Mesothelial cell of epicardium (in vitro differentiated cells): ENCODE data around the gene ASPDH. TPM values are rescaled to one million over a fixed set of nuclear protein-coding genes. Genes with fewer than 3 reads are reported as not detected.

Experiments used
- DNase-seq, 2 experiments: peaks; one replicate each; pipeline ENCODE4 v3.0.0; 2021; ENCODE audit warnings: low spot score in 2 of 2; ENCODE audit not compliant: unreplicated experiment in 2 of 2
- H3K27ac Mint-ChIP-seq: 2 replicates; pipeline ENCODE4 v1.8.0; 2021; ENCODE audit warnings: mixed read lengths
- H3K27me3 Mint-ChIP-seq: 2 replicates; pipeline ENCODE4 v1.8.0; 2021; ENCODE audit warnings: low read depth, mixed read lengths
- H3K36me3 Mint-ChIP-seq: 2 replicates; pipeline ENCODE4 v1.8.0; 2021; ENCODE audit warnings: mixed read lengths
- H3K4me1 Mint-ChIP-seq: 2 replicates; pipeline ENCODE4 v1.8.0; 2021; ENCODE audit warnings: mixed read lengths
- H3K4me3 Mint-ChIP-seq: 2 replicates; pipeline ENCODE4 v1.8.0; 2021; ENCODE audit warnings: mild to moderate bottlenecking, moderate library complexity, mixed read lengths
- H3K9me3 Mint-ChIP-seq: 2 replicates; pipeline ENCODE4 v1.8.0; 2021; ENCODE audit warnings: mixed read lengths
- CTCF ChIP-seq: fragments of 200-600 bp; sonication (generic); IDR thresholded peaks from one replicate; pipeline ENCODE4 v1.5.0; 2021; ENCODE audit warnings: antibody characterized with exemption; ENCODE audit not compliant: unreplicated experiment
- total RNA-seq: library from RNA; stranded (reverse); gene quantifications from 3 replicates; pipeline ENCODE4 v1.2.1, GENCODE V29; 2021

Gene ASPDH
- total RNA-seq, 1 donor from 2014 or later, result not detected

GRCh38 chr19:50495020-50495531 is 18.6 kb downstream of the ASPDH start:
- no peak for DNase-seq
- Mint-ChIP-seq H3K27ac (no peak overlapping the region), H3K36me3 (peaks cover 6% of the 10 kb centered on the region), H3K9me3 (no peaks in the 10 kb centered on the region), H3K4me1 (peaks cover 20% of the 10 kb centered on the region), H3K4me3 (no peak overlapping the region), H3K27me3 (peaks cover 58% of the 10 kb centered on the region)
- no peak for TF ChIP-seq CTCF

GRCh38 chr19:50494186-50495019 is 19.3 kb downstream of the ASPDH start:
- peaks cover 62% of the 10 kb centered on the region for H3K27me3 Mint-ChIP-seq
- no peak overlapping the region for H3K27ac Mint-ChIP-seq
- no peak for TF ChIP-seq CTCF
- H3K4me3 Mint-ChIP-seq, result no peak overlapping the region
- DNase-seq, result no peak
- H3K9me3 Mint-ChIP-seq, result no peaks in the 10 kb centered on the region
- H3K4me1 Mint-ChIP-seq, result peaks cover 24% of the 10 kb centered on the region
- H3K36me3 Mint-ChIP-seq, result peaks cover 6% of the 10 kb centered on the region

- TF ChIP-seq CTCF, result no peak
- H3K27me3 Mint-ChIP-seq, result peaks cover 74% of the 10 kb centered on the region
- no peaks in the 10 kb centered on the region for H3K9me3 Mint-ChIP-seq
- no peak overlapping the region for H3K4me3 Mint-ChIP-seq
- no peak overlapping the region for H3K27ac Mint-ChIP-seq
- peaks cover 6% of the 10 kb centered on the region for H3K36me3 Mint-ChIP-seq
- H3K4me1 Mint-ChIP-seq, result peaks cover 35% of the 10 kb centered on the region
- DNase-seq, result no peak
Measured at GRCh38 chr19:50493171-50493570, 20.5 kb downstream of the ASPDH start.

GRCh38 chr19:50492303-50493052 is 21.2 kb downstream of the ASPDH start:
- H3K36me3 Mint-ChIP-seq, result peaks cover 6% of the 10 kb centered on the region
- peak overlapping the region; percentile 46 for H3K4me3 Mint-ChIP-seq
- no peak for DNase-seq
- H3K4me1 Mint-ChIP-seq, result peaks cover 38% of the 10 kb centered on the region
- H3K9me3 Mint-ChIP-seq, result no peaks in the 10 kb centered on the region
- no peak overlapping the region for H3K27ac Mint-ChIP-seq
- TF ChIP-seq CTCF, result no peak
- peaks cover 80% of the 10 kb centered on the region for H3K27me3 Mint-ChIP-seq

- DNase-seq, result no peak
- Mint-ChIP-seq H3K36me3 (peaks cover 6% of the 10 kb centered on the region), H3K4me1 (peaks cover 38% of the 10 kb centered on the region), H3K9me3 (no peaks in the 10 kb centered on the region), H3K27me3 (peaks cover 82% of the 10 kb centered on the region), H3K4me3 (peak overlapping the region; percentile 14), H3K27ac (peak overlapping the region; percentile 11)
- TF ChIP-seq CTCF, result no peak
Measured at GRCh38 chr19:50490991-50491472, 22.7 kb downstream of the ASPDH start.
